Measurements from ENCODE around the gene DOCK8. TPM values are rescaled to one million over a fixed set of nuclear protein-coding genes. Genes with fewer than 3 reads are reported as not detected.
"Not testable (repeated sequence)": the region's sequence is repeated elsewhere in the genome, so short reads cannot be mapped to it uniquely, and the experiment has no call there.

Gene DOCK8
- total RNA-seq, 1 donor from 2014 or later: 0.54 TPM

DNA sequence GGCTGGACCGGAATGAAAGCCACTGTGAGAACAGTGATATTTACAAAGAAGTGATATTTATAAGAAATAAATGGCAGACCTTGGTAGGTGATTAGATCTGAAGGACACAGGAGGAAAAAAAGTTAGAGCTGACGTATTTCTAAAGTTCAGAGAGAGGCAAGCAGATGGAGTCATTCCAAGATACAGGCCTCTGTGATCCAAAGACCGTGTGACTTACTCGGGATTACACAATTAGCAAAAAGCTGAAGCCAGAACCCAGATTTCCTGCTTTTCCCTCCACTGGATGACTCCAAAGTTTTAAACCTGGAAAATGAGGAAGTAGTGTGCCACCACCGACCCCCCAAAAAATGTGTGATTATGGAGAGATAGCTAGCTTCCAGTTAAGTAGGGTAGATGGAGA, 3.1 kb upstream of the DOCK8 start:
- H3K36me3 ChIP-seq: no peaks in the 10 kb centered on the region
- Mint-ChIP-seq H3K4me1 (peaks cover 8% of the 10 kb centered on the region), H3K27me3 (ENCODE audit: insufficient read depth, low read depth) (peaks cover 14% of the 10 kb centered on the region), H3K4me3 (no peak overlapping the region), H3K9me3 (no peaks in the 10 kb centered on the region), H3K36me3 (no peaks in the 10 kb centered on the region), H3K27ac (no peak overlapping the region)
- peaks cover 20% of the 10 kb centered on the region for H3F3A ChIP-seq (ENCODE audit: low read depth)
- no peak overlapping the region for H3K4me3 ChIP-seq
- H3K9ac ChIP-seq: no peak overlapping the region
- H3K4me1 ChIP-seq: peaks cover 7% of the 10 kb centered on the region
- no peaks in the 10 kb centered on the region for H3K9me3 ChIP-seq (ENCODE audit: low read depth)
- TF ChIP-seq, protein P1, sequence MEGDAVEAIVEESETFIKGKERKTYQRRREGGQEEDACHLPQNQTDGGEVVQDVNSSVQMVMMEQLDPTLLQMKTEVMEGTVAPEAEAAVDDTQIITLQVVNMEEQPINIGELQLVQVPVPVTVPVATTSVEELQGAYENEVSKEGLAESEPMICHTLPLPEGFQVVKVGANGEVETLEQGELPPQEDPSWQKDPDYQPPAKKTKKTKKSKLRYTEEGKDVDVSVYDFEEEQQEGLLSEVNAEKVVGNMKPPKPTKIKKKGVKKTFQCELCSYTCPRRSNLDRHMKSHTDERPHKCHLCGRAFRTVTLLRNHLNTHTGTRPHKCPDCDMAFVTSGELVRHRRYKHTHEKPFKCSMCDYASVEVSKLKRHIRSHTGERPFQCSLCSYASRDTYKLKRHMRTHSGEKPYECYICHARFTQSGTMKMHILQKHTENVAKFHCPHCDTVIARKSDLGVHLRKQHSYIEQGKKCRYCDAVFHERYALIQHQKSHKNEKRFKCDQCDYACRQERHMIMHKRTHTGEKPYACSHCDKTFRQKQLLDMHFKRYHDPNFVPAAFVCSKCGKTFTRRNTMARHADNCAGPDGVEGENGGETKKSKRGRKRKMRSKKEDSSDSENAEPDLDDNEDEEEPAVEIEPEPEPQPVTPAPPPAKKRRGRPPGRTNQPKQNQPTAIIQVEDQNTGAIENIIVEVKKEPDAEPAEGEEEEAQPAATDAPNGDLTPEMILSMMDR (IDR thresholded peaks at IDR 0.05): no peak
- TF ChIP-seq EZH2phosphoT487 (IDR thresholded peaks at IDR 0.05): no peak
- no peak for TF ChIP-seq EZH2 (IDR thresholded peaks at IDR 0.05)
- no peaks in the 10 kb centered on the region for H3K79me2 ChIP-seq (ENCODE audit: low read depth)
- H3K4me2 ChIP-seq: no peak overlapping the region
- H3K27me3 ChIP-seq: peaks cover 57% of the 10 kb centered on the region
- no peaks in the 10 kb centered on the region for H4K20me1 ChIP-seq (ENCODE audit: low read depth)
- no peak for DNase-seq (ENCODE audit: low spot score)
- H3K27ac ChIP-seq: no peak overlapping the region
- no peak overlapping the region for H2AFZ ChIP-seq (replicated peaks)

DNA sequence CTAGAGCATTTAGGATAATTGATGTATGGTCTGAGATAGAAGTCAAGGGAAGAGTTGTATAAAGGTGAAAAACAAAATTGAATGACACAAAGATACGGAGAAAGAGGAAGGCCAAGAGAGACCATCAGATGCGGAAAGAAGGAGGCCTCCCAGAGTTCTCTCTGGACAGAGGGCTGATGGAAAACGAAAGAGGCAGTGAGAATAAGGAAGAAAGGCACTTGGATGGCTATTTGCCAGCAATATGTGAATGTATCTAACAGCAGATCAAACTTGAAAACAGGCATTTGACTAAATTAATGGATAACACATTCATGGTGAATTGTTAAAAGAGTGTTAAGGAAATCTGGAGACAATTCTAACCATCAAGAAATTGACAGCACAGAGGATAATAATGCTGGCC, 2.4 kb upstream of the DOCK8 start:
- no peak overlapping the region for H2AFZ ChIP-seq (replicated peaks)
- Mint-ChIP-seq H3K36me3 (no peaks in the 10 kb centered on the region), H3K4me1 (peaks cover 11% of the 10 kb centered on the region), H3K27me3 (ENCODE audit: insufficient read depth, low read depth) (peaks cover 17% of the 10 kb centered on the region), H3K9me3 (no peaks in the 10 kb centered on the region), H3K27ac (no peak overlapping the region), H3K4me3 (no peak overlapping the region)
- DNase-seq (ENCODE audit: low spot score): no peak
- H3K9ac ChIP-seq: no peak overlapping the region
- H4K20me1 ChIP-seq (ENCODE audit: low read depth): no peaks in the 10 kb centered on the region
- H3K27ac ChIP-seq: no peak overlapping the region
- H3K4me1 ChIP-seq: peaks cover 7% of the 10 kb centered on the region
- peaks cover 20% of the 10 kb centered on the region for H3F3A ChIP-seq (ENCODE audit: low read depth)
- H3K36me3 ChIP-seq: no peaks in the 10 kb centered on the region
- no peak overlapping the region for H3K4me3 ChIP-seq
- H3K79me2 ChIP-seq (ENCODE audit: low read depth): no peaks in the 10 kb centered on the region
- peaks cover 64% of the 10 kb centered on the region for H3K27me3 ChIP-seq
- no peaks in the 10 kb centered on the region for H3K9me3 ChIP-seq (ENCODE audit: low read depth)
- H3K4me2 ChIP-seq: no peak overlapping the region
- no peak for TF ChIP-seq EZH2 (IDR thresholded peaks at IDR 0.05)
- no peak for TF ChIP-seq EZH2phosphoT487 (IDR thresholded peaks at IDR 0.05)
- TF ChIP-seq, protein P1 (IDR thresholded peaks at IDR 0.05): no peak

DNA sequence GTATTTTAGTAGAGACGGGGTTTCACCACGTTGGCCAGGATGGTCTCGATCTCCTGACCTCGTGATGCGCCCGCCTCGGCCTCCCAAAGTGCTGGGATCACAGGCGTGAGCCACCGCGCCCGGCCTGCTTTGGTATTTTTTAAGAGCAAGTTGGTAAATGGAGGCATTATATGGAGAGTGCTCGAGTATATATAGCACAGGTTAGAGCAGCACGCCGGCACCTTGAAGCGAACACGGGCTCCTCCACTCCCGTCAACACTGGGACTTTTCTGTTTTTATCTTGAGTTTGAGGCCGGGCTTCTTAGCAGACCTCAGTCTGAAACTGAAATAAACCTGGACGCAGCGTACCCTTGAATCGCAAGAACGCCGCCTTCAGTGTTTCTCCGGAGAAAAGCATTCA, 764 bp upstream of the DOCK8 start:
- not testable (repeated sequence) for H3K27ac ChIP-seq; DNase-seq (ENCODE audit: low spot score); H3K4me1 ChIP-seq; H3K9me3 Mint-ChIP-seq; H3K79me2 ChIP-seq (ENCODE audit: low read depth); H4K20me1 ChIP-seq (ENCODE audit: low read depth); H3K4me3 ChIP-seq; H3K9ac ChIP-seq; H3K36me3 Mint-ChIP-seq; H3K27ac Mint-ChIP-seq; H3K9me3 ChIP-seq (ENCODE audit: low read depth); H3K36me3 ChIP-seq
- Mint-ChIP-seq H3K4me1 (peaks cover 11% of the 10 kb centered on the region), H3K27me3 (ENCODE audit: insufficient read depth, low read depth) (peaks cover 17% of the 10 kb centered on the region), H3K4me3 (peak overlapping the region; percentile 79)
- Histone ChIP-seq H2AFZ (replicated peaks) (peak overlapping the region; percentile 98), H3F3A (ENCODE audit: low read depth) (peaks cover 20% of the 10 kb centered on the region), H3K4me2 (peak overlapping the region; percentile 90), H3K27me3 (peaks cover 70% of the 10 kb centered on the region)

DNA sequence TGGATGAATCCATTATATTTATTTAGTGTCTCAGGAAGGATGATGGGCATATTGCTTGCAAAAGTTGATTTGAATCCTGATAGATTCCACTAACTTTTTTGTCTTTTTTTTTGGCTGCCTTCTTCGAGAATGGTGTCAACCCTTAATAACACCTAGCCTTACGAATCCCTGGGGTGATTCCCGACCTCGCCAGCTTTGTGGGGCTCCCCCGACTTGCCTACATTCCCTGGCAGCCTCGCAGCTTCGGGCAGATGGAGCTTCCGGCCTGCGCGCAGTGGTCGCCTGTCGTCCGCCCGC, 366 bp upstream of the DOCK8 start:
- Mint-ChIP-seq H3K9me3 (no peaks in the 10 kb centered on the region), H3K36me3 (no peaks in the 10 kb centered on the region), H3K4me1 (peaks cover 11% of the 10 kb centered on the region), H3K4me3 (peak overlapping the region; percentile 79), H3K27ac (no peak overlapping the region), H3K27me3 (ENCODE audit: insufficient read depth, low read depth) (peaks cover 17% of the 10 kb centered on the region)
- no peaks in the 10 kb centered on the region for H3K36me3 ChIP-seq
- H3K4me3 ChIP-seq: peak overlapping the region; percentile 69
- H3K4me2 ChIP-seq: peak overlapping the region; percentile 90
- peak overlapping the region; percentile 98 for H2AFZ ChIP-seq (replicated peaks)
- no peak overlapping the region for H3K9ac ChIP-seq
- peaks cover 70% of the 10 kb centered on the region for H3K27me3 ChIP-seq
- no peaks in the 10 kb centered on the region for H3K79me2 ChIP-seq (ENCODE audit: low read depth)
- no peak for TF ChIP-seq EZH2 (IDR thresholded peaks at IDR 0.05)
- TF ChIP-seq, protein P1 (IDR thresholded peaks at IDR 0.05): no peak
- no peak for TF ChIP-seq EZH2phosphoT487 (IDR thresholded peaks at IDR 0.05)
- H3K27ac ChIP-seq: no peak overlapping the region
- peaks cover 20% of the 10 kb centered on the region for H3F3A ChIP-seq (ENCODE audit: low read depth)
- peaks cover 7% of the 10 kb centered on the region for H3K4me1 ChIP-seq
- no peak for DNase-seq (ENCODE audit: low spot score)
- no peaks in the 10 kb centered on the region for H4K20me1 ChIP-seq (ENCODE audit: low read depth)
- H3K9me3 ChIP-seq (ENCODE audit: low read depth): no peaks in the 10 kb centered on the region

Data from neural progenitor cell (in vitro differentiated cells).